ENCODE measurements around the gene SELENOO.

The SELENOO gene

GRCh38 chr22:50253046-50253915 is 52.5 kb downstream of the SELENOO start:
- DNase-seq (ENCODE audit: low spot score) = no peak

- no peak for DNase-seq (ENCODE audit: low spot score)
These were observed 53.1 kb downstream of the SELENOO start for GRCh38 chr22:50253941-50254340.

- no peak for DNase-seq (ENCODE audit: low spot score)
These were observed 54.3 kb downstream of the SELENOO start for GRCh38 chr22:50255099-50255498.

GRCh38 chr22:50255607-50256006 is 54.8 kb downstream of the SELENOO start:
- DNase-seq (ENCODE audit: low spot score) = no peak

- DNase-seq (ENCODE audit: low spot score) = no peak
These were observed 55.5 kb downstream of the SELENOO start for GRCh38 chr22:50256258-50256862.

- no peak for DNase-seq (ENCODE audit: low spot score)
These were observed 56.2 kb downstream of the SELENOO start for GRCh38 chr22:50257041-50257440.

GRCh38 chr22:50257451-50258360 is 56.9 kb downstream of the SELENOO start:
- no peak for DNase-seq (ENCODE audit: low spot score)

GRCh38 chr22:50258361-50259292 is 57.8 kb downstream of the SELENOO start:
- DNase-seq (ENCODE audit: low spot score) = no peak

GRCh38 chr22:50259302-50259701 is 58.5 kb downstream of the SELENOO start:
- DNase-seq (ENCODE audit: low spot score) = no peak

GRCh38 chr22:50260434-50260800 is 59.6 kb downstream of the SELENOO start:
- no peak for DNase-seq (ENCODE audit: low spot score)

- DNase-seq (ENCODE audit: low spot score) = no peak
These were observed 60.2 kb downstream of the SELENOO start for GRCh38 chr22:50260801-50261614.

GRCh38 chr22:50261615-50262459 is 61.0 kb downstream of the SELENOO start, which contains the start of gene MAPK12:
MAPK12 (minus strand) TSS chr22:50261683; CDS start chr22:50261509, 174 bp downstream.
- DNase-seq (ENCODE audit: low spot score) = no peak

GRCh38 chr22:50262460-50262911 is 61.7 kb downstream of the SELENOO start:
- no peak for DNase-seq (ENCODE audit: low spot score)

GRCh38 chr22:50262973-50263617 is 62.3 kb downstream of the SELENOO start:
- DNase-seq (ENCODE audit: low spot score) = no peak

GRCh38 chr22:50264104-50264745 is 63.4 kb downstream of the SELENOO start:
- no peak for DNase-seq (ENCODE audit: low spot score)

GRCh38 chr22:50264946-50265669 is 64.3 kb downstream of the SELENOO start:
- no peak for DNase-seq (ENCODE audit: low spot score)

- no peak for DNase-seq (ENCODE audit: low spot score)
These were observed 66.2 kb downstream of the SELENOO start for GRCh38 chr22:50266994-50267393.

Data from left forelimb (tissue), 1 donor.